Esophagus squamous epithelium (tissue), 5 donors: Measurements from ENCODE around the gene CLDN4. TPM values are rescaled to one million over a fixed set of nuclear protein-coding genes. Genes with fewer than 3 reads are reported as not detected.

Experiments
- DNase-seq: peaks from one replicate; lab custom pipeline; 2025; lab: John Stamatoyannopoulos, UW
- H3K27ac ChIP-seq, 4 donors: fragments of 200-600 bp; sonication (generic); one replicate each; pipeline ENCODE4 v1.5.1; 2016 to 2019; ENCODE audit warnings: mild to moderate bottlenecking in 1 of 4
- H3K27me3 ChIP-seq, 4 donors: fragments of 200-600 bp; sonication (generic); 1 replicate in 3 of 4; 2 replicates in 1 of 4; pipeline versions ENCODE4 v1.5.1 to v1.6.0; 2017 to 2021; ENCODE audit warnings: antibody characterized with exemption in 1 of 4
- H3K36me3 ChIP-seq, 3 donors: fragments of 200-600 bp; sonication (generic); one replicate each; pipeline ENCODE4 v1.5.1; 2016 to 2019
- H3K4me1 ChIP-seq, 3 donors: fragments of 200-600 bp; sonication (generic); one replicate each; pipeline ENCODE4 v1.5.1; 2017 to 2019
- H3K4me3 ChIP-seq, 4 donors: fragments of 200-600 bp; sonication (generic); 1 replicate in 3 of 4; 2 replicates in 1 of 4; pipeline ENCODE4 v1.5.1; 2016 to 2019; ENCODE audit warnings: mild to moderate bottlenecking in 2 of 4, moderate library complexity in 1 of 4
- H3K9me3 ChIP-seq, 3 donors: fragments of 200-600 bp; sonication (generic); one replicate each; pipeline ENCODE4 v1.5.1; 2016 to 2019
- POLR2A ChIP-seq, 4 donors: fragments of 450-650 bp; IDR thresholded peaks; one replicate each; pipeline ENCODE4 v1.6.1; 2017; ENCODE audit warnings: antibody characterized with exemption in 4 of 4, mild to moderate bottlenecking in 4 of 4, moderate library complexity in 3 of 4
- WGBS, 2 donors: methylation state at CpG; one replicate each; pipeline ENCODE4 v1.1.5; 2018; 5-methylcytosine and 5-hydroxymethylcytosine counted together
- intact Hi-C: fragments of 100-400 bp; cut with DNase I; formaldehyde crosslinking; loops from one replicate; pipeline ENCODE4 v1.15.0; 2022
- total RNA-seq, 4 donors: library from RNA; depleted of rRNA; stranded (reverse); fragments of >200 nt; gene quantifications; one replicate each; pipeline ENCODE4 v1.1.0, GENCODE V29; 2016
- TF ChIP-seq, protein P1 (sequence below), 6 experiments: fragments of 450-650 bp in 4 of 6; fragments of 200-600 bp in 2 of 6; sonication (generic) in 2 of 6; IDR thresholded peaks; one replicate each; pipeline ENCODE4 v1.5.1; 2016 to 2019; ENCODE audit warnings: antibody characterized with exemption in 6 of 6, mild to moderate bottlenecking in 4 of 6, moderate library complexity in 4 of 6
- donor health status: DM: yes; HTN: yes; CAD: no.

The CLDN4 gene
- total RNA-seq, 4 donors from 2014 or later = 99.4 to 436 (median 200) TPM

DNA sequence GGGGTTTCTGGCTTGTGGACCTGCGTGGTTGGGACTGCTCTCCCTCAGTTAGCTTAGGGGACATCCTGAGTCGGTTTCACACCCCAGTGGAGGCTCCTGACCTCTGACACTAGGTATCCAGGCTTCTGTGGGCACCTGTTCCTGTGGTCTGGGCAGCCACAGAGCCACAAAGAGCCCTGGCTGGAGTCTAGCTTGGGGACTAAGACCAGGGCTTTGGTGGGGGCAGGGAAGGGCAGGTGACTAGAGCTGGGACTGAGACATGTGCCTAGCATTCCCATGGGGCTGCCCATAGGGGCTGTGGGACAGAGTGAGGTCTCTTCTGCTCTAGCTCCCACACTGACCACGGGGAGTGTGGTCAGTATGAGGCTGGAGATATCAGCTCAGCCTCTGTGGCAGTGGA lies 26.1 kb downstream of the CLDN4 start:
- H3K27me3 ChIP-seq = peaks cover 0 to 15% (median 0%) of the 10 kb centered on the region in 4 donors
- no peak overlapping the region for H3K4me3 ChIP-seq
- no peak for DNase-seq
- H3K4me1 ChIP-seq = peaks cover 9 to 16% (median 14%) of the 10 kb centered on the region in 3 donors
- H3K36me3 ChIP-seq = no peaks in the 10 kb centered on the region
- TF ChIP-seq, protein P1, sequence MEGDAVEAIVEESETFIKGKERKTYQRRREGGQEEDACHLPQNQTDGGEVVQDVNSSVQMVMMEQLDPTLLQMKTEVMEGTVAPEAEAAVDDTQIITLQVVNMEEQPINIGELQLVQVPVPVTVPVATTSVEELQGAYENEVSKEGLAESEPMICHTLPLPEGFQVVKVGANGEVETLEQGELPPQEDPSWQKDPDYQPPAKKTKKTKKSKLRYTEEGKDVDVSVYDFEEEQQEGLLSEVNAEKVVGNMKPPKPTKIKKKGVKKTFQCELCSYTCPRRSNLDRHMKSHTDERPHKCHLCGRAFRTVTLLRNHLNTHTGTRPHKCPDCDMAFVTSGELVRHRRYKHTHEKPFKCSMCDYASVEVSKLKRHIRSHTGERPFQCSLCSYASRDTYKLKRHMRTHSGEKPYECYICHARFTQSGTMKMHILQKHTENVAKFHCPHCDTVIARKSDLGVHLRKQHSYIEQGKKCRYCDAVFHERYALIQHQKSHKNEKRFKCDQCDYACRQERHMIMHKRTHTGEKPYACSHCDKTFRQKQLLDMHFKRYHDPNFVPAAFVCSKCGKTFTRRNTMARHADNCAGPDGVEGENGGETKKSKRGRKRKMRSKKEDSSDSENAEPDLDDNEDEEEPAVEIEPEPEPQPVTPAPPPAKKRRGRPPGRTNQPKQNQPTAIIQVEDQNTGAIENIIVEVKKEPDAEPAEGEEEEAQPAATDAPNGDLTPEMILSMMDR (IDR thresholded peaks at IDR 0.05) = no peak
- no peak for TF ChIP-seq POLR2A (IDR thresholded peaks at IDR 0.05)
- intact Hi-C loops = loop anchor here (5.0 to 10.0 kb wide), 2 partner anchors 50 to 122 kb away; partner anchors contain the start of gene ABHD11
- H3K9me3 ChIP-seq = no peaks in the 10 kb centered on the region
- H3K27ac ChIP-seq = no peak overlapping the region
- WGBS, 2 donors = 29% methylated on average over 2 of the region's 3 CpGs; no CpG with 5 or more reads in 1 of the 2 donors

DNA sequence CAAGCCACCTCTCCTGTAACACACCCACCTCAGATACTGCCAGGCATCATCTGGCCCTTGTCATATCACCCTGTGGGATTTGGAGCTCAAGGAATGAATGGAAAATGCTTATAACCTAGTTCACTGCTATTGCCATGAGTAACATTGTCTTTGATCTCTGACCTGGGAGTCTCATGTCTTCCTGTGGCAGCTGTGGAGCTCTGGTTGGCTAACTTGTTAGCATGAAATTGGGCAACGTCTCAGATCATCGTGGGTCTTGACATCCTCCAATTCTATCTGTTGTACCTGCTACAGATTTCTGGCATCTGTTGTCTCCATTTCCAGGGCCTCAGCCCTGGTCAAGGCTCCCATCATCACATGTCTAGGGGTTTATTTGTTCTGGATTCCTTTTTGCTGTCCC lies 28.0 kb downstream of the CLDN4 start:
- peaks cover 0 to 15% (median 0%) of the 10 kb centered on the region in 4 donors for H3K27me3 ChIP-seq
- intact Hi-C loops = loop anchor here (5.0 to 10.0 kb wide), 2 partner anchors 52 to 124 kb away; partner anchors contain the start of gene ABHD11
- no peak overlapping the region for H3K4me3 ChIP-seq
- WGBS, 2 donors = 54 to 58% methylated on average over 2 of the region's 2 CpGs
- peaks cover 7 to 11% (median 9%) of the 10 kb centered on the region in 3 donors for H3K4me1 ChIP-seq
- H3K9me3 ChIP-seq = no peaks in the 10 kb centered on the region
- no peak overlapping the region for H3K27ac ChIP-seq
- no peak for DNase-seq
- TF ChIP-seq, protein P1 (IDR thresholded peaks at IDR 0.05) = no peak
- no peak for TF ChIP-seq POLR2A (IDR thresholded peaks at IDR 0.05)
- H3K36me3 ChIP-seq = no peaks in the 10 kb centered on the region

DNA sequence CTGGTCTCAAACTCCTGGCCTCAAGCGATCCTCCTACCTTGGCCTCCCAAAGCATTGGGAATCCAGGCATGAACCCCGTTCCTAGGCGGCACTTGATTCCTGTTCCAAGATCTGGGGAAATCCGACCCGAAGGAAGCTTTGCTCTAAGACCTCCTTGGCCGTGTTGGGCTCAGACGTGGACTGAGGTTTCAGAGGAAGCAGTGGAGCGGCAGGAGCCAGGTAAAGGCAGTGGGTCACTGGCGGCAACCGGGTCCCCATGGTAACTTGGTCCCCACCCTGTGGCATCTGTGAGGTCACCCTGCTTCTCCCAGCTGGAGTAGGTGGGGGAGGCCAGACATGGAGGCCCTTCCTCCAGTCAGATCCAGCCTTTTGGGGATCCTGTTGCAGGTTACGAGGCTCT lies 30.1 kb downstream of the CLDN4 start, which contains the start of gene TMEM270:
TMEM270 (plus strand) TSS at position 301 of the 400 bp plus-strand sequence; CDS start at position 337, 36 bp downstream.
- no peak within 1 kb of the TSS for H3K27ac ChIP-seq
- no peak for DNase-seq
- peaks cover 0 to 9% (median 0%) of the 10 kb centered on the region in 4 donors for H3K27me3 ChIP-seq
- peaks cover under 1 to 2% (median 1%) of the 10 kb centered on the region in 3 donors for H3K4me1 ChIP-seq
- H3K4me3 ChIP-seq = no peak within 1 kb of the TSS
- H3K9me3 ChIP-seq = no peaks in the 10 kb centered on the region
- TF ChIP-seq, protein P1 (IDR thresholded peaks at IDR 0.05) = no peak
- TF ChIP-seq POLR2A (IDR thresholded peaks at IDR 0.05) = no peak
- 72 to 84% methylated on average over 5 to 6 of the region's 11 CpGs for WGBS, 2 donors
- no peaks in the 10 kb centered on the region for H3K36me3 ChIP-seq
- intact Hi-C loops = loop anchor here (10.0 kb wide), 1 partner anchor 114 kb away; no protein-coding TSS in a partner anchor

DNA sequence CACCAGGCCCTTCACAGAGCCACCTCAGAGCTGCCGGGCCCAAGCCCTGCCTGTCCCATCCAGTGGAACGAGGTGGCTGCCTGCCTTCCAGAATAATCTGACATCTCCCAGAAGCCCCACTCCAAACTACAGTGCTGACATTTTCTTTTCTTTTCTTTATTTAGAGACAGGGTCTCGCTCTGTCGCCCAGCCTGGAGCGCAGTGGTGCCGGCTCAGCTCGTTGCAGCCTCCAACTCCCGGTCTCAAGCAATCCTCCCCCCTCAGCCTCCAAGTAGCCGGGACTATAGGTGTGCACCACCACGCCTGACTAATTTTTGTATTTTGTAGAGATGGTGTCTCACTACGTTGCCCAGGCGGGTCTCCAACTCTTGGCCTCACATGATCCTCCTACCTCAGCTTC lies 30.5 kb downstream of the CLDN4 start:
- Histone ChIP-seq H3K4me3 (no peak overlapping the region), H3K27me3 (peaks cover 0 to 8% (median 0%) of the 10 kb centered on the region in 4 donors), H3K36me3 (no peaks in the 10 kb centered on the region), H3K4me1 (no peaks in the 10 kb centered on the region), H3K9me3 (no peaks in the 10 kb centered on the region), H3K27ac (no peak overlapping the region)
- WGBS, 2 donors = 85 to 88% methylated on average over 10 to 12 of the region's 12 CpGs
- intact Hi-C loops = loop anchor here (10.0 kb wide), 1 partner anchor 113 kb away; no protein-coding TSS in a partner anchor
- DNase-seq = no peak
- TF ChIP-seq POLR2A (IDR thresholded peaks at IDR 0.05) = no peak
- TF ChIP-seq, protein P1 (IDR thresholded peaks at IDR 0.05) = no peak

DNA sequence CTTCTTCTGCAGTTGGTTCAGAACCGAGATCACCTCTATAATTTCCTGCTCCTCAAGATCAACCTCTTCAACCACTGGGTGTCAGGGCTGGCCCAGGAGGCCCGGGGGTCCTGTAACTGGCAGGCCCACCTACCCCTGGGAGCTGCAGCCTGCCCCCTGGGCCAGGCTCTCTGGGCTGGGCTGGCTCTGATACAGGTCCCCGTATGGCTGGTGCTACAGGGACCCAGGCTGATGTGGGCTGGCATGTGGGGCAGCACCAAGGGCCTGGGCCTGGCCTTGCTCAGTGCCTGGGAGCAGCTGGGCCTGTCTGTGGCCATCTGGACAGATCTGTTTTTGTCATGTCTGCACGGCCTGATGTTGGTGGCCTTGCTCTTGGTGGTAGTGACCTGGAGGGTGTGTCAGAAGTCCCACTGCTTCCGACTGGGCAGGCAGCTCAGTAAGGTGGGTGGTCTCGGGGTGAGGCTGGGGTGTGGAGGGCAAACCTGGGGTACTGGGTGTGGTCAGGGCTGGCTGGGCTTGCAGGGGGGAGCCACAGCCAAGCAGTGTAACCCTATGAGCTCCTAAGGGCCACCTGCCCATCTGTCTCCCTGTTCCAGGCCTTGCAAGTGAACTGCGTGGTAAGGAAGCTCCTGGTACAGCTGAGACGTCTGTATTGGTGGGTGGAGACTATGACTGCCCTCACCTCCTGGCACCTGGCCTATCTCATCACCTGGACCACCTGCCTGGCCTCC lies 34.4 kb downstream of the CLDN4 start:
- WGBS, 2 donors = 65 to 78% methylated on average over 3 to 5 of the region's 8 CpGs

More for the DNA sequence above, 34.4 kb downstream of the CLDN4 start:
- H3K4me3 ChIP-seq = no peak overlapping the region
- no peak for DNase-seq
- no peak overlapping the region for H3K27ac ChIP-seq
- no peaks in the 10 kb centered on the region for H3K36me3 ChIP-seq
- intact Hi-C loops = loop anchor here (5.0 to 10.0 kb wide), 2 partner anchors 110 to 162 kb away; partner anchors contain the start of gene ELN
- no peaks in the 10 kb centered on the region for H3K27me3 ChIP-seq
- H3K9me3 ChIP-seq = no peaks in the 10 kb centered on the region
- peaks cover 8 to 15% (median 11%) of the 10 kb centered on the region in 3 donors for H3K4me1 ChIP-seq
- TF ChIP-seq, protein P1 (IDR thresholded peaks at IDR 0.05) = no peak
